ENCODE results near the gene RDH5.

DNA sequence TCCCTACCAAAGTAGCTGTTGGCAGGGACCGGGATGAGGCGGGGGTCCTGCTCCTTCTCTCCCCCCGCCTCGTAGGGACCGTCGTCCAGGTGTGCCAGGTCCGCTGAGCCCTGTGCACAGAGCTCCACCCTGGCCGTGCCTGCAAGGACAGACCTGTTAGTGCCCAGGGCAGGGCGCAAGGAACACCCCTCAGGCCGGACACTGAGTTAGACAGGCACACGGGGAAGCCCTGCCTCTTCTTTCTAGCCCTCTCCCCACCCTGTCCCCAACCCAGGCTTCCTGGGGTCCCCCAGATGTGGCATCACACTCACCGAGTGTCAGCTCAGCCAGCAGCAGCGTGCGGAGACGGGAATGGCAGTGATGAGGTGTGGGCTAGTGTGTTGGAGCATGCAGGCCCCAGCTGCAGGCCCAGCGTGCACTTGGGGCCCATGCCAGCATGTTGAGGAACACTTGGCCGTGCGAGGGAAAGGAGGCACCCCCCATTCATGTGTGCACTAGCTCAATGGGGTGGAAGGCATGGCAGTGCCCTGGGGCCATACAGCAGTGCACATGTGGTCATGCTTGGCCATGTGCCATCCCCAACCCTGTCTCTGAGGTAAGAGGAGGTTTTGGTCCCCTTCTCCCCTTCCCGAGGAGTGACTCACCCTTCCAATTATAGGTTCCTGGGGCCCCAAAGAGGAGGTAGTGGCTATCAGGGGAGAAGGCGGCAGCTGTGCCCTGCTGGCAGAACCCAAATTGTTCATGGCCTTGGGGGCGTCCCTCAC lies 19.8 kb upstream of the RDH5 start:
- TF ChIP-seq CTCF (IDR thresholded peaks at IDR 0.05; ENCODE audit: poor library complexity, severe bottlenecking) (no peak), RAD21 (conservative IDR thresholded peaks at IDR 0.05) (no peak), TAF1 (IDR thresholded peaks at IDR 0.05; ENCODE audit: low read depth) (no peak), SMC3 (conservative IDR thresholded peaks at IDR 0.05; ENCODE audit: poor library complexity) (no peak), POLR2AphosphoS5 (IDR thresholded peaks at IDR 0.05) (no peak), MXI1 (conservative IDR thresholded peaks at IDR 0.05; ENCODE audit: poor library complexity, severe bottlenecking) (no peak), EZH2 (IDR thresholded peaks at IDR 0.05; ENCODE audit: borderline replicate concordance, insufficient read depth, low read length, poor library complexity, severe bottlenecking) (no peak)
- TF ChIP-seq, protein P1, sequence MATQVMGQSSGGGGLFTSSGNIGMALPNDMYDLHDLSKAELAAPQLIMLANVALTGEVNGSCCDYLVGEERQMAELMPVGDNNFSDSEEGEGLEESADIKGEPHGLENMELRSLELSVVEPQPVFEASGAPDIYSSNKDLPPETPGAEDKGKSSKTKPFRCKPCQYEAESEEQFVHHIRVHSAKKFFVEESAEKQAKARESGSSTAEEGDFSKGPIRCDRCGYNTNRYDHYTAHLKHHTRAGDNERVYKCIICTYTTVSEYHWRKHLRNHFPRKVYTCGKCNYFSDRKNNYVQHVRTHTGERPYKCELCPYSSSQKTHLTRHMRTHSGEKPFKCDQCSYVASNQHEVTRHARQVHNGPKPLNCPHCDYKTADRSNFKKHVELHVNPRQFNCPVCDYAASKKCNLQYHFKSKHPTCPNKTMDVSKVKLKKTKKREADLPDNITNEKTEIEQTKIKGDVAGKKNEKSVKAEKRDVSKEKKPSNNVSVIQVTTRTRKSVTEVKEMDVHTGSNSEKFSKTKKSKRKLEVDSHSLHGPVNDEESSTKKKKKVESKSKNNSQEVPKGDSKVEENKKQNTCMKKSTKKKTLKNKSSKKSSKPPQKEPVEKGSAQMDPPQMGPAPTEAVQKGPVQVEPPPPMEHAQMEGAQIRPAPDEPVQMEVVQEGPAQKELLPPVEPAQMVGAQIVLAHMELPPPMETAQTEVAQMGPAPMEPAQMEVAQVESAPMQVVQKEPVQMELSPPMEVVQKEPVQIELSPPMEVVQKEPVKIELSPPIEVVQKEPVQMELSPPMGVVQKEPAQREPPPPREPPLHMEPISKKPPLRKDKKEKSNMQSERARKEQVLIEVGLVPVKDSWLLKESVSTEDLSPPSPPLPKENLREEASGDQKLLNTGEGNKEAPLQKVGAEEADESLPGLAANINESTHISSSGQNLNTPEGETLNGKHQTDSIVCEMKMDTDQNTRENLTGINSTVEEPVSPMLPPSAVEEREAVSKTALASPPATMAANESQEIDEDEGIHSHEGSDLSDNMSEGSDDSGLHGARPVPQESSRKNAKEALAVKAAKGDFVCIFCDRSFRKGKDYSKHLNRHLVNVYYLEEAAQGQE (IDR thresholded peaks at IDR 0.05; ENCODE audit: borderline replicate concordance): no peak

Data from neural cell (in vitro differentiated cells).